HG02678 (cell line): ENCODE data around the gene PRRT4.

Experiments
- ATAC-seq: cut with Tn5 transposase; IDR thresholded peaks from one replicate; pipeline ENCODE4 v1.9.1; 2021; ENCODE audit warnings: mild to moderate bottlenecking, moderate library complexity; ENCODE audit not compliant: unreplicated experiment

The PRRT4 gene

GRCh38 chr7:128350708-128351295 lies 10.7 kb downstream of the PRRT4 start:
- no peak for ATAC-seq

GRCh38 chr7:128349466-128349825 lies 12.0 kb downstream of the PRRT4 start:
- no peak for ATAC-seq

- ATAC-seq: no peak
Measured at GRCh38 chr7:128347647-128348097, 13.8 kb downstream of the PRRT4 start.

- ATAC-seq: no peak
Measured at GRCh38 chr7:128344431-128344774, 17.1 kb downstream of the PRRT4 start.

GRCh38 chr7:128343554-128344430 lies 17.7 kb downstream of the PRRT4 start, which contains the start of gene RBM28:
RBM28 (minus strand) TSS chr7:128343908; CDS start chr7:128343793, 115 bp downstream.
- peak; percentile 91 for ATAC-seq

GRCh38 chr7:128341733-128342132 lies 19.8 kb downstream of the PRRT4 start:
- no peak for ATAC-seq

- ATAC-seq: no peak
Measured at GRCh38 chr7:128335730-128336129, 25.8 kb downstream of the PRRT4 start.

- ATAC-seq: no peak
Measured at GRCh38 chr7:128324368-128324680, 37.2 kb downstream of the PRRT4 start.

- ATAC-seq: no peak
Measured at GRCh38 chr7:128323459-128324367, 37.8 kb downstream of the PRRT4 start.

- ATAC-seq: no peak
Measured at GRCh38 chr7:128323040-128323439, 38.5 kb downstream of the PRRT4 start.

- ATAC-seq: peak; percentile 41
Measured at GRCh38 chr7:128322040-128322643, 39.3 kb downstream of the PRRT4 start.

- no peak for ATAC-seq
Measured at GRCh38 chr7:128321044-128321422, 40.5 kb downstream of the PRRT4 start.

- ATAC-seq: no peak
Measured at GRCh38 chr7:128318691-128319090, 42.8 kb downstream of the PRRT4 start.

GRCh38 chr7:128311013-128311412 lies 50.5 kb downstream of the PRRT4 start:
- ATAC-seq: no peak

GRCh38 chr7:128310499-128310898 lies 51.0 kb downstream of the PRRT4 start:
- no peak for ATAC-seq

GRCh38 chr7:128309976-128310375 lies 51.5 kb downstream of the PRRT4 start:
- no peak for ATAC-seq

- ATAC-seq: no peak
Measured at GRCh38 chr7:128309124-128309523, 52.4 kb downstream of the PRRT4 start.

- no peak for ATAC-seq
Measured at GRCh38 chr7:128307061-128307460, 54.4 kb downstream of the PRRT4 start.

GRCh38 chr7:128304212-128304611 lies 57.3 kb downstream of the PRRT4 start:
- no peak for ATAC-seq

GRCh38 chr7:128303643-128304042 lies 57.8 kb downstream of the PRRT4 start:
- no peak for ATAC-seq

- no peak for ATAC-seq
Measured at GRCh38 chr7:128303133-128303532, 58.4 kb downstream of the PRRT4 start.
